Astrocyte of the cerebellum (primary cell): ENCODE data around the gene BDNF.

Source experiments
- DNase-seq: peaks from one replicate; pipeline ENCODE4 v3.0.0-alpha.2; 2011; ENCODE audit warnings: low read depth
- H3K4me3 ChIP-seq: 2 replicates; pipeline ENCODE4 v1.5.1; 2011; ENCODE audit warnings: mild to moderate bottlenecking, low read depth, low read length, moderate library complexity
- in situ Hi-C: cut with HindIII; loops from 2 replicates; pipeline ENCODE4 v1.10.0; 2017; ENCODE audit warnings: low sequenced_read_pairs
- TF ChIP-seq, protein P1 (sequence below): IDR thresholded peaks from 2 replicates; pipeline ENCODE4 v1.5.1; 2012; ENCODE audit warnings: low read length, low read depth, moderate library complexity, mild to moderate bottlenecking; ENCODE audit errors: missing control alignments

BDNF gene

DNA sequence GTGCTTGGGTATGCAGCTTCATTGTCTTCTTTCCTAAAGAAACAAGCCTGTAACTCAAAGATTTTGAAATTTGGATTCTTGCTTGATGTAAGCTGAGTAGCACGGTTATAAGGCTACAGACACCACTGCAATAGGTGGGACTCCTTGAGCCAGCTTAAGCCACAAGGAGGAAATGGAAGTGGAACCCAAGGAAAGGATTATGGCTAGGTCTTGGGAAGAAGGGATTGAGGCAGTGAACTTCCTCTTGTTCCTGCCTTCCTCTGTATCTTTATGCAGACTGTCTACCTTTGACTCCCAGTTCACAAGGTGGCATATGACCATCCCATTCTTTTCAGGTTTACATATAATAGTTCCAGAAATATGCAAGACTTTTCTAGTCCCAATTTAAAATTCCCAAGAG, 72.3 kb downstream of the BDNF start:
- in situ Hi-C loops = no loop called here
- H3K4me3 ChIP-seq = no peak overlapping the region
- DNase-seq = no peak
- TF ChIP-seq, protein P1, sequence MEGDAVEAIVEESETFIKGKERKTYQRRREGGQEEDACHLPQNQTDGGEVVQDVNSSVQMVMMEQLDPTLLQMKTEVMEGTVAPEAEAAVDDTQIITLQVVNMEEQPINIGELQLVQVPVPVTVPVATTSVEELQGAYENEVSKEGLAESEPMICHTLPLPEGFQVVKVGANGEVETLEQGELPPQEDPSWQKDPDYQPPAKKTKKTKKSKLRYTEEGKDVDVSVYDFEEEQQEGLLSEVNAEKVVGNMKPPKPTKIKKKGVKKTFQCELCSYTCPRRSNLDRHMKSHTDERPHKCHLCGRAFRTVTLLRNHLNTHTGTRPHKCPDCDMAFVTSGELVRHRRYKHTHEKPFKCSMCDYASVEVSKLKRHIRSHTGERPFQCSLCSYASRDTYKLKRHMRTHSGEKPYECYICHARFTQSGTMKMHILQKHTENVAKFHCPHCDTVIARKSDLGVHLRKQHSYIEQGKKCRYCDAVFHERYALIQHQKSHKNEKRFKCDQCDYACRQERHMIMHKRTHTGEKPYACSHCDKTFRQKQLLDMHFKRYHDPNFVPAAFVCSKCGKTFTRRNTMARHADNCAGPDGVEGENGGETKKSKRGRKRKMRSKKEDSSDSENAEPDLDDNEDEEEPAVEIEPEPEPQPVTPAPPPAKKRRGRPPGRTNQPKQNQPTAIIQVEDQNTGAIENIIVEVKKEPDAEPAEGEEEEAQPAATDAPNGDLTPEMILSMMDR = no peak

DNA sequence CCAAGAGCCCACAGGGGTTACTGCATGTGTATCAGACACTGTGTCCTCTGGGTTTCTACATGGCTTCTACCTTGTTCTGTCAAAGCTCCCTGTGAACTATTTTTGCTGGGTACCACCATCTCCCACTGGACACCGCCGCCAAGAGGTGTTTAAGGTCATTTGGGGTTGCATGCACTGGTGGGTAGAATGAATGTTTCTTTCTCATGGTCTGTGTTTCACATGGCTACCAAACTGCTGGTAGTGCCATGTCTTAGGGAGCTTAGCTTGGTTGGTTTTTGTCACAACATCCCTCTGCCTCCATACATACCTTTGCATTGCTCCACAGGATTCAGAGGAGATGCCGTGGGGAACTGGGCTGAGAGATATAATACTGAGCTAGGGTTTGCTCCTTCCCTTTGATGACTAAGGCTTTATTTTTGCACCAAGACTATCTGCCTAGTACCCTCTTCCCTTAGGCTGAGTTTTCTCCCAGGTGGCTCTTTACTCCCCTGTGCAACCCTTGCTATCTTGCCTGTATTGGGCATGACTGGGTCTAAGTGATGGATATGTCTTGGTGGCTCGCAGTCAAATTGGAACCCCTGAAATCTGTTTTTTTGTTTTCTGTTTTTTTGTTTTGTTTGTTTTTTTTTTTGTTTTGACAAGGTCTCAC, 73.2 kb downstream of the BDNF start:
- H3K4me3 ChIP-seq = no peak overlapping the region
- TF ChIP-seq, protein P1 = no peak
- DNase-seq = no peak
- in situ Hi-C loops = no loop called here

DNA sequence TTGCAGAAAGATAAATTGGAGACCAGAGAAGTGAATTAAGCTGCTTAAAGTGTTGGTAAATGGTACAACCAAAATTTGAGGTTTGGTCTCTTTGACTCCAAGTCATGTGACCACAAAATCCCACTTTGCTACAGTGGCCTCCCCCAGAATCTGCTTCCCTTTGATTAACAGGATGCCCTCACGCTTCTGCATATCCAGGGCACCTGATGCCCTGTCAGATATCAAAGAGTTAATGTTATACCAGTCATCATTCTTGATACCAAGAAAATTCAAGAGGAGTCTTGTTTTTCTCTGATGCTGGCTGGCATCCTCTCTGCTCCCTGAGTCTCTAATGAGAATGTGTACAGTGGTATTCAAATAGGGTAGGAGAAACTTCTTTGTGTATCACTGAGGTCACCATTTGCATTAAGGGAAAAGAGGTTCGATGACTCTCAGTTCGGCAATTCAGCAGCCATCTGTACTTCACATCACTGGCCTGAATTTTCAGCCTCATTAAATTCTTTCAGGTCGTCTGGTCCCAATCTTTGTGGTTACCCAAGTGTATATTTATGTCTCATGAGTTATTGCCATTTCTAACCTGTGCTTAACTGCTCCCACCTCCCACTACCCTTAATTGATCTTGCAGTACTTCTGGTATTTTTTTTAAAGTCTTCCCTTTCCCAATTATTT, 73.9 kb downstream of the BDNF start:
- no peak overlapping the region for H3K4me3 ChIP-seq
- in situ Hi-C loops = no loop called here
- DNase-seq = no peak
- TF ChIP-seq, protein P1 = no peak

DNA sequence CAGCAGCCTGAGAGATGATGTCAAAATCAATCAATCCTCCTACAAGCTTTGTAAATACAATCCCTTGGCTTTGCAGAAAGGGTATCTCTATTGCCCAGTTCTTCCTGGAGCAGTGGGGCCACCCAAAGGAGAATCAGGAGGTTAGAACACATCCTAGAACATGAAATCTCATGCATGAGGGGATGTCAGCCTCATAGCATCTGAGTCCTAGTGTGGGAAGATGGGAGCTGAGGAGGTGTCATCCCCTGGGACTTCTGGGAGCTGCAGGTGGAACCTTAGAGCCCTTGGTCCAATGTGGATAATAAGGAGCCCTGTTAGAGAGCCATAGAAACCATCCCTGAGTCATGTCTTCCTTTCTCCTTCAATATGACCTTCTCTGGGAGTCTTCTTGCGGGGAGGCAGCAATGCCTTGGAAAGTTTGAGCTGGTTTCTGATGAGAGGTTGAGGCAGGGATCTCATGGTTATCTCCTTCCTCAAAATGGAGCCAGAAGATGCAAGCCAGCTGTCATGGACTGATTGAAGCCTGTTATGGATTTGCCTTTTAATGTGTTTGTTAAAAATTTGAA, 74.8 kb downstream of the BDNF start:
- TF ChIP-seq, protein P1 = no peak
- DNase-seq = no peak
- H3K4me3 ChIP-seq = no peak overlapping the region
- in situ Hi-C loops = no loop called here

DNA sequence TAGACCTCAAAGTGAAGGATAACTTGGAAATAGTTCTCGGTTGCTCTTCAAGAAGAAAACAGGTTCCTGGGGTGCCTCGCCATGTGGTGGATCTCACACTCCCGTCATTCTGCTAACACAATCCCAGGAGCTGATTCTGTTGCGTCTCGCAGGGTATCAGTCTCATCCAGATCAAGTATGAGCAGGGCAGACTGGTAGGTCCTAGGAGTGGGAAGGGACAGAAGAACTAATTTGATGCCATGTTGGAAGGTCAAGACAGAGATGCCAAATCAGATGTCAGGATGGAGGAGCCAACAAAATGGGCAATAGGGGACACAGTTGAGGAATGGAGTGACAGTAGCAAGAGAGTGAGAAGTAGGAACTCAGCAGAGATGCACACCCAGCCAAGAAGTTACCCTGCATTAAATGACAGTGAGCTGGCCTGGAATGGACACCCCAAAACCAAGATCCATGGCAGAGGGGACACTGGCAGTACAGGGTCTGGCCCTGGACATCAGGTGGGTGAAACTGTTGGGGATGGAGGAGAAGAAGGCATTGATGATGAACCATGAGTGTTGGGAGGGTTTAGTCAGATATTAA, 76.2 kb downstream of the BDNF start:
- in situ Hi-C loops = no loop called here
- no peak for DNase-seq
- no peak overlapping the region for H3K4me3 ChIP-seq
- TF ChIP-seq, protein P1 = no peak

DNA sequence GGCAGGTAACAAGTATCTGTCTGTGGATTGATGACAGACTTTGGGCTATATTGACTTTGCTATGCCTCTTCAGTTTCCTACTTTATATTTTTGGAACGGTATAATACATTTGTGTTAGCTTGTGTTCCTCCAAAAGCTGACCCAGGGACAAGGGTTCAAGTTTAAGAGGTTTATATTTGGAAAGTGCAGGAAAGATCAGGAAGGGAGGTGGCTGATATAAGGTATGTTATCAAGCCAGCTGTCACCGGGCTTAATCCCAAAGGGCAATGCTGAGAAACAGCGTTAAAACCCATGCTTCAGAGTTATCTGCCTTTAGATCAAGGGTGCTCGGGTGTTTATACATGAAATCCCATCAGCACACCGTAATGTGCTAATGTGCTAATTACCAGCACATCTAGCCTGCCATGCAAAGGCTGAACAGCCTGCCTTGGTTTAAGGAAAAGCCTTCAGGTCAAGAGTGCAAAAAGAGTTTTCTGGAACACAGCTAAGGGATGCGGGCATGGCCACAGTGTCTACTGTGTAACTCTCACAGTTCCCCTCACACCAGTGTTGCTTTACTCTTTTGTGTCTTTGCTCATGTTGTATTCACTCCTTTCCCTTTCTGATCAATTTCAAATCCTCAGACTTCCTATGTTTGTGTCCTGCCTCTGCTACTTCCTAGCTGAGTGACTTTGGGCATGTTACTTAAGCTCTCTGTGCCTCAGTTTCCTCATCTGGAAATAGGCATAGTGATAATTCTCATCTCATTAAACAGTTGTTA, 77.5 kb downstream of the BDNF start:
- in situ Hi-C loops = no loop called here
- TF ChIP-seq, protein P1 = no peak
- no peak overlapping the region for H3K4me3 ChIP-seq
- DNase-seq = no peak
